OCI-LY3 (cell line): Measurements from ENCODE around the gene SH2D5.

Experiments
- H2AFZ ChIP-seq: fragments of 200-600, 300-600 bp; shearing (Covaris generic); 2 replicates; pipeline ENCODE4 v1.6.0; 2014; ENCODE audit warnings: antibody characterized with exemption, low read depth, low read length
- H3K27ac ChIP-seq: fragments of 200-600, 300-600 bp; sonication (generic); 2 replicates; pipeline ENCODE4 v1.5.1; 2014; ENCODE audit warnings: mild to moderate bottlenecking, low read length, moderate library complexity, mixed read lengths
- H3K27me3 ChIP-seq: fragments of 200-600, 300-600 bp; sonication (generic); 2 replicates; pipeline ENCODE4 v1.6.1; 2014; ENCODE audit warnings: low read depth, low read length, mixed read lengths
- H3K36me3 ChIP-seq: fragments of 200-600, 300-600 bp; sonication (generic); replicated peaks from 2 replicates; pipeline ENCODE3; 2014; ENCODE audit warnings: low read depth, low read length, mixed read lengths
- H3K4me1 ChIP-seq: fragments of 300-600, 200-600 bp; sonication (generic); 2 replicates; pipeline ENCODE4 v1.6.1; 2014; ENCODE audit warnings: low read length, mixed read lengths
- H3K4me2 ChIP-seq: fragments of 200-600, 300-600 bp; sonication (generic); 2 replicates; pipeline ENCODE4 v1.6.1; 2014; ENCODE audit warnings: low read length, mixed read lengths
- H3K4me3 ChIP-seq: fragments of 300-600, 200-600 bp; sonication (generic); 2 replicates; pipeline ENCODE4 v1.5.1; 2014; ENCODE audit warnings: antibody characterized with exemption, mild to moderate bottlenecking, low read length, moderate library complexity
- H3K79me2 ChIP-seq: fragments of 300-600, 200-600 bp; shearing (Covaris generic); 2 replicates; pipeline ENCODE4 v1.6.1; 2014; ENCODE audit warnings: mild to moderate bottlenecking, low read length, mixed read lengths
- H3K9ac ChIP-seq: fragments of 300-600, 200-600 bp; shearing (Covaris generic); 2 replicates; pipeline ENCODE4 v1.6.0; 2014; ENCODE audit warnings: mild to moderate bottlenecking, low read length, moderate library complexity
- H3K9me3 ChIP-seq: fragments of 200-600, 300-600 bp; shearing (Covaris generic); 2 replicates; pipeline ENCODE4 v1.6.1; 2014; ENCODE audit warnings: low read length, mixed read lengths; ENCODE audit not compliant: insufficient read depth
- H4K20me1 ChIP-seq: fragments of 200-600, 300-600 bp; sonication (generic); 2 replicates; pipeline ENCODE4 v1.6.1; 2016; ENCODE audit warnings: low read length, mixed read lengths; ENCODE audit not compliant: insufficient read depth
- CTCF ChIP-seq: fragments of 200-600, 300-600 bp; sonication (generic); IDR thresholded peaks from 2 replicates; pipeline ENCODE4 v1.5.1; 2014; ENCODE audit warnings: antibody characterized with exemption, low read length, low read depth
- EZH2phosphoT487 ChIP-seq: fragments of 200-600 bp; shearing (Covaris generic); IDR thresholded peaks from 2 replicates; pipeline ENCODE4 v1.6.1; 2018; ENCODE audit warnings: antibody characterized with exemption, mixed run types, low read depth

The SH2D5 gene

GRCh38 chr1:20706841-20707240 lies 25.7 kb downstream of the SH2D5 start:
- no peak for TF ChIP-seq EZH2phosphoT487

GRCh38 chr1:20705203-20705755 lies 27.2 kb downstream of the SH2D5 start:
- Histone ChIP-seq H3K4me2 (no peak overlapping the region), H3K79me2 (no peaks in the 10 kb centered on the region)

More at GRCh38 chr1:20706841-20707240, 25.7 kb downstream of the SH2D5 start:
- H3K36me3 ChIP-seq = no peaks in the 10 kb centered on the region
- no peak overlapping the region for H3K27ac ChIP-seq
- H3K79me2 ChIP-seq = no peaks in the 10 kb centered on the region
- no peak overlapping the region for H3K9ac ChIP-seq
- H3K27me3 ChIP-seq = no peaks in the 10 kb centered on the region
- no peak overlapping the region for H3K4me3 ChIP-seq
- H3K4me2 ChIP-seq = no peak overlapping the region
- H3K9me3 ChIP-seq = no peaks in the 10 kb centered on the region
- no peak overlapping the region for H2AFZ ChIP-seq
- no peaks in the 10 kb centered on the region for H3K4me1 ChIP-seq
- no peaks in the 10 kb centered on the region for H4K20me1 ChIP-seq

DNA sequence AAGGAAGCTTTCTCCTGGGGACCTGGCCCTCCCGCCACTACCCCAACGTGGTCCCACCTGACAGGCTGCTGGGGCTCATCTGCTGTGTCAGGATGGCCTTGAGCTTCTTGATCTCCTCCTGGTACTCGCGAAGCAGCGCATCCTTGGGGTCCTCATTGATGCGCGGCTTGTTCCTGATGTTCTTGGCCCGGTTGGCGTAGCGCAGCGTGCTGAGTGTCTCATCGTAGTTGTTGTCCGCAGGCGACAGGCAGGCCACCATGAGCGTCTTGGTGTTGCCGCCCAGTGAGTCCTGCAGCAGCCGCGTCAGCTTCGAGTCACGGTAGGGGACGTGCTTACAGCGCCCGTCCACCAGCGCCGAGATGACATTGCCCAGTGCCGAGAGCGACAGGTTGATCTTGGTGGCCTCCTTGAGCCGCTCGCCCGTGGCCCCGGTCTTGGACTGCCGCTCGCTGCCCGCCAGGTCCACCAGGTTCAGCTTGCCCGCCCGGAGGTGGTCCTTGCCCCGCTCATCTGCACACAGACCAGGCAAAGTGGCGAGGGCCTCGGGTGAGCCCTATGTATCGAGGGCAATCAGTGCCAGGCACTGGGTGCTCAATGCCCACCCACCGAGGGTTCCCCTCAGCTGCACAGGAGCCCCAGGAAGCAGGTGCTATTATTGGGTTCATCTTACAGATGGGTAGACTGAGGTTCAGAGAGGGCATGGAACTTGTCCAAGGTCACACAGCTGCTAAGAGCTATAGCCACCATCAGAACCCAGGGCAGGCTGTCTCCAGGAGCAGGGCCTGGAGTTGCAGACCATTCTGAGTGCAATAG lies 27.9 kb downstream of the SH2D5 start:
- Histone ChIP-seq H3K79me2 (no peaks in the 10 kb centered on the region), H3K27ac (no peak overlapping the region), H3K4me3 (no peak overlapping the region), H3K9ac (no peak overlapping the region), H3K4me2 (no peak overlapping the region), H3K36me3 (no peaks in the 10 kb centered on the region), H2AFZ (no peak overlapping the region), H3K4me1 (no peaks in the 10 kb centered on the region), H4K20me1 (no peaks in the 10 kb centered on the region), H3K9me3 (no peaks in the 10 kb centered on the region), H3K27me3 (no peaks in the 10 kb centered on the region)
- no peak for TF ChIP-seq EZH2phosphoT487
- no peak for TF ChIP-seq CTCF

More at GRCh38 chr1:20705203-20705755, 27.2 kb downstream of the SH2D5 start:
- Histone ChIP-seq H3K9ac (no peak overlapping the region), H3K36me3 (no peaks in the 10 kb centered on the region), H2AFZ (no peak overlapping the region), H4K20me1 (no peaks in the 10 kb centered on the region), H3K4me1 (no peaks in the 10 kb centered on the region), H3K4me3 (no peak overlapping the region), H3K27me3 (no peaks in the 10 kb centered on the region), H3K9me3 (no peaks in the 10 kb centered on the region), H3K27ac (no peak overlapping the region)
- no peak for TF ChIP-seq CTCF
- no peak for TF ChIP-seq EZH2phosphoT487

GRCh38 chr1:20703124-20703756 lies 29.3 kb downstream of the SH2D5 start:
- no peak for TF ChIP-seq CTCF
- TF ChIP-seq EZH2phosphoT487 = no peak
- H3K27me3 ChIP-seq = no peaks in the 10 kb centered on the region

More at GRCh38 chr1:20703124-20703756, 29.3 kb downstream of the SH2D5 start:
- no peaks in the 10 kb centered on the region for H4K20me1 ChIP-seq
- H2AFZ ChIP-seq = no peak overlapping the region
- H3K4me2 ChIP-seq = no peak overlapping the region
- H3K9ac ChIP-seq = no peak overlapping the region
- no peaks in the 10 kb centered on the region for H3K9me3 ChIP-seq
- no peak overlapping the region for H3K4me3 ChIP-seq
- H3K79me2 ChIP-seq = no peaks in the 10 kb centered on the region
- no peaks in the 10 kb centered on the region for H3K36me3 ChIP-seq
- H3K27ac ChIP-seq = no peak overlapping the region
- H3K4me1 ChIP-seq = no peaks in the 10 kb centered on the region
